DMS79 treated with DMSO at 0.1 percent for 48 hours (cell line): ENCODE results near the gene DTX3.
"Not testable (repeated sequence)": the region's sequence is repeated elsewhere in the genome, so short reads cannot be mapped to it uniquely, and the experiment has no call there.

ENCODE experiments used
- DNase-seq: peaks from one replicate; lab custom pipeline; 2025; lab: John Stamatoyannopoulos, UW

The DTX3 gene

GRCh38 chr12:57604454-57604991, at the start of gene DTX3:
DTX3 (plus strand) TSS chr12:57604824; CDS start chr12:57606518, 1,694 bp downstream.
- peak; percentile 3 for DNase-seq

GRCh38 chr12:57554897-57555296, 49.7 kb upstream of the DTX3 start:
- DNase-seq, result no peak

GRCh38 chr12:57558864-57559263, 45.8 kb upstream of the DTX3 start:
- no peak for DNase-seq

GRCh38 chr12:57560516-57560915, 44.1 kb upstream of the DTX3 start:
- DNase-seq, result no peak

GRCh38 chr12:57561117-57561516, 43.5 kb upstream of the DTX3 start:
- not testable (repeated sequence) for DNase-seq

GRCh38 chr12:57563358-57563757, 41.3 kb upstream of the DTX3 start:
- no peak for DNase-seq

GRCh38 chr12:57564178-57564740, 40.4 kb upstream of the DTX3 start:
- no peak for DNase-seq

- DNase-seq, result no peak
Measured at GRCh38 chr12:57568838-57569237, 35.8 kb upstream of the DTX3 start.

- DNase-seq, result no peak
Measured at GRCh38 chr12:57569858-57570257, 34.8 kb upstream of the DTX3 start.

GRCh38 chr12:57570438-57570837, 34.2 kb upstream of the DTX3 start:
- not testable (repeated sequence) for DNase-seq

GRCh38 chr12:57571926-57572762, 32.5 kb upstream of the DTX3 start:
- DNase-seq, result no peak

- DNase-seq, result no peak
Measured at GRCh38 chr12:57574795-57575194, 29.8 kb upstream of the DTX3 start.

GRCh38 chr12:57575771-57576612, 28.6 kb upstream of the DTX3 start:
- DNase-seq, result no peak

- no peak for DNase-seq
Measured at GRCh38 chr12:57576613-57577160, 27.9 kb upstream of the DTX3 start.

- no peak for DNase-seq
Measured at GRCh38 chr12:57577981-57578758, 26.5 kb upstream of the DTX3 start.

GRCh38 chr12:57579011-57579410, 25.6 kb upstream of the DTX3 start:
- no peak for DNase-seq

- DNase-seq, result no peak
Measured at GRCh38 chr12:57579677-57580465, 24.8 kb upstream of the DTX3 start.

GRCh38 chr12:57580466-57580795, 24.2 kb upstream of the DTX3 start:
- DNase-seq, result no peak

GRCh38 chr12:57581802-57582201, 22.8 kb upstream of the DTX3 start:
- no peak for DNase-seq

GRCh38 chr12:57582440-57582839, 22.2 kb upstream of the DTX3 start:
- DNase-seq, result no peak
